Ectodermal cell (in vitro differentiated cells): Measurements from ENCODE around the gene TMIGD1.
"Not testable (repeated sequence)": the region's sequence is repeated elsewhere in the genome, so short reads cannot be mapped to it uniquely, and the experiment has no call there.

ENCODE experiments used
- H3K27ac ChIP-seq: 2 replicates; pipeline ENCODE4 v1.7.0; 2013; ENCODE audit warnings: mild to moderate bottlenecking, low read depth, low read length; ENCODE audit not compliant: insufficient read depth, poor library complexity, severe bottlenecking
- H3K27me3 ChIP-seq: 2 replicates; pipeline ENCODE4 v1.7.0; 2013; ENCODE audit warnings: mild to moderate bottlenecking, low read length; ENCODE audit not compliant: insufficient read depth, control insufficient read depth, poor library complexity, severe bottlenecking
- H3K36me3 ChIP-seq: one replicate; pipeline ENCODE4 v1.7.0; 2013; ENCODE audit warnings: low read length; ENCODE audit not compliant: control insufficient read depth, insufficient read depth
- H3K4me1 ChIP-seq: one replicate; pipeline ENCODE4 v1.7.0; 2013; ENCODE audit warnings: low read length; ENCODE audit not compliant: control insufficient read depth, insufficient read depth
- H3K4me3 ChIP-seq: 2 replicates; pipeline ENCODE4 v1.7.0; 2013; ENCODE audit warnings: low read depth, low read length, control low read depth; ENCODE audit not compliant: insufficient read depth
- H3K9me3 ChIP-seq: 2 replicates; pipeline ENCODE4 v1.7.0; 2013; ENCODE audit warnings: mild to moderate bottlenecking, low read length, moderate library complexity; ENCODE audit not compliant: control insufficient read depth
- WGBS, 2 experiments: methylation state at CpG; one replicate each; pipeline ENCODE4 v1.1.7; 2013; ENCODE audit warnings: missing lambda C conversion rate in 2 of 2; 5-methylcytosine and 5-hydroxymethylcytosine counted together

TMIGD1 gene

DNA sequence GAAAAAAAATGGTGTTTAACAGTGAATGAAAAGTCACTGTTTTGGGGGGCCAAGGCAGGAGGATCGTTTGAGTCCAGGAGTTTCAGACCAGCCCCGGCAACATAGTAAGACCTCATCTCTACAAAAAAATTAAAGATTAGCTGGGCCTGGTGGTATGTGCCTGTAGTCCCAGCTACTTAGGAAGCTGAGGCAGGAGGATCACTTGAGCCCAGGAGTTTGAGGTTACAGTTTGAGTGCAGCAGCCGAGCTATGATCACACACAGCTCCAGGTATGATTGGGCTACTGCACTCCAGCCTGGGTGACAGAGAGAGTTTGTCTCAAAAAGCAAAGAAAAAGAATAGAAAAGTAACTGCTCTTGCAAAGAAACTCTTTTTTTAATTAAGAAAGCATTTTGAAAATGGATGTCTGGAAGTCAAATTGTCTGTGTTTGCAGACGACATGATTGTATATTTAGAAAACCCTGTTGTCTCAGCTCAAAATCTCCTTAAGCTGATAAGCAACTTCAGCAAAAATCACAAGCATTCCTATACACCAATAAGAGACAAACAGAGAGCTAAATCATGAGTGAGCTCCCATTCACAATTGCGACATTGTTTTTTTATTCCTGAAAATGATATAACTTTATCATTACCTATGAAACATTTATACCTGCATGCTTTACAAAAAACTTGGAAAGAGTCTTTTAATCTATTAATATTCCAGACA lies 24.4 kb upstream of the TMIGD1 start:
- no peaks in the 10 kb centered on the region for H3K4me1 ChIP-seq
- H3K9me3 ChIP-seq, result no peaks in the 10 kb centered on the region
- no peaks in the 10 kb centered on the region for H3K36me3 ChIP-seq
- H3K27ac ChIP-seq, result no peak overlapping the region
- H3K4me3 ChIP-seq, result no peak overlapping the region
- 86 to 93% methylated on average over 5 of the region's 5 CpGs for WGBS, 2 experiments
- no peaks in the 10 kb centered on the region for H3K27me3 ChIP-seq

DNA sequence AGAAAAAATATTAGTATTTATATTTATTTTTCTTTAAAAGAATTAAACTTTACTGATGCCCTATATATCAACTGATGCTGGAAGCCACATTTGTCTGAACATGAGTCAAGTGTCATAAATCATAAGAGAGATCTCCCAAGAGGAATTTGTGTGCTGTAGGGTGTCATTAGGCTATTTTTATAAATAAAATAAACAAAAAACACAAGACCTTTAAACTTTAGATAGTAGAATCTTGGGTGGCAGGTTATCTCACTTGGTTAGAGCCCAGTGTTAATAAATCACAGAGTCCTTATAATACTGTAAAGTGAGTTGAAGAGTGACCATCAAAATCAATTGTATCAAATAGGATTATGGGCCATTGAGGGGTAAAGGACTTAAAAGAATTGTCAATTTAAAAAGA lies 23.6 kb upstream of the TMIGD1 start:
- Histone ChIP-seq H3K27ac (no peak overlapping the region), H3K9me3 (no peaks in the 10 kb centered on the region), H3K4me3 (no peak overlapping the region), H3K27me3 (no peaks in the 10 kb centered on the region), H3K36me3 (no peaks in the 10 kb centered on the region), H3K4me1 (no peaks in the 10 kb centered on the region)

- H3K27ac ChIP-seq, result no peak overlapping the region
- no peak overlapping the region for H3K4me3 ChIP-seq
- H3K4me1 ChIP-seq, result no peaks in the 10 kb centered on the region
- no peaks in the 10 kb centered on the region for H3K36me3 ChIP-seq
- no peaks in the 10 kb centered on the region for H3K9me3 ChIP-seq
- no peaks in the 10 kb centered on the region for H3K27me3 ChIP-seq
Measured at GRCh38 chr17:30354701-30355100, 20.8 kb upstream of the TMIGD1 start.

- WGBS, 2 experiments, result 72 to 100% methylated on average over 2 of the region's 2 CpGs
- Histone ChIP-seq H3K4me3 (no peak overlapping the region), H3K4me1 (no peaks in the 10 kb centered on the region)
Measured at GRCh38 chr17:30352240-30352814, 18.5 kb upstream of the TMIGD1 start.

DNA sequence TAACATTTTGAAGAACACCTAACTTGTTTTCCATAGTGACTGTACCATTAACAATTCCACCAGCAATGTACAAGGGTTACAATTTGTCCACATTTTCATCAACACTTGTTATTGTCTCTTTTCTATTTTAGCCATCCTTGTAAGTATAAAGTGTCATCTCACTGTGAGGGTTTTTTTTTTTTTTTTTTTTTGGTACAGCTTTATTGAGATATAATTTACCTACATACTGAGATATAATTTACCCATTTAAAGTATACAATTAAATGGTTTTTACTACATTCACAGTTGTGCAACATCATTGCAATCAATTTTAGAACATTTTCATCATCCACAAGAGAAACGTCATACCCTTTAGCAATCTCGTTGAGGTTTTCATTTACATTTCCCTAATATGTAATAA lies 17.9 kb upstream of the TMIGD1 start:
- Histone ChIP-seq H3K9me3 (no peaks in the 10 kb centered on the region), H3K27ac (no peak overlapping the region), H3K27me3 (no peaks in the 10 kb centered on the region), H3K4me3 (no peak overlapping the region), H3K4me1 (no peaks in the 10 kb centered on the region), H3K36me3 (no peaks in the 10 kb centered on the region)
- WGBS, 2 experiments, result 92 to 96% methylated on average over 2 of the region's 2 CpGs

More at GRCh38 chr17:30352240-30352814, 18.5 kb upstream of the TMIGD1 start:
- Histone ChIP-seq H3K36me3 (no peaks in the 10 kb centered on the region), H3K27ac (no peak overlapping the region), H3K9me3 (no peaks in the 10 kb centered on the region), H3K27me3 (no peaks in the 10 kb centered on the region)

- not testable (repeated sequence) for H3K27me3 ChIP-seq, H3K27ac ChIP-seq, H3K9me3 ChIP-seq, H3K4me3 ChIP-seq, H3K36me3 ChIP-seq, H3K4me1 ChIP-seq
- 90 to 98% methylated on average over 3 to 4 of the region's 4 CpGs for WGBS, 2 experiments
Measured at GRCh38 chr17:30351263-30351662, 17.4 kb upstream of the TMIGD1 start.

DNA sequence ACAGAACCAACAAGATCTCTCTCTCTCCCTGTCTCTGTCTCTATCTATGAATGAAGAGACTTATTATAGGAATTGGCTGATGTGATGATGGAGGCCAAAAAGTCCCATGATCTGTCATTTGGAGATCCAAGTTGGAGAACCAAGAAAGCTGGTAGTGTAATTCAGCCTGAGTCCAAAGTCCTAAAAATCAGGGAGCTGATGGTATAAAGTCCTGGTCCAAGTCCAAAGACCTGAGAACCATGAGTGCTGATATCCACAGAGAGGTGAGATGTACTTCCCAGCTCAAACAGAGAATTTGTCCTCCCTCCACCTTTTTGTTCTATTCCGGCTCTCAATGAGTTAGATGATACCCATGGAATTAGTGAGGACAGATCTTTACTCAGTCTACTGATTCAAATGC lies 15.4 kb upstream of the TMIGD1 start:
- 94 to 98% methylated on average over 1 of the region's 1 CpG for WGBS, 2 experiments

GRCh38 chr17:30347488-30347887 lies 13.6 kb upstream of the TMIGD1 start:
- H3K4me1 ChIP-seq, result no peaks in the 10 kb centered on the region
- 86 to 89% methylated on average over 4 of the region's 4 CpGs for WGBS, 2 experiments
- H3K36me3 ChIP-seq, result no peaks in the 10 kb centered on the region
- no peaks in the 10 kb centered on the region for H3K27me3 ChIP-seq
- no peak overlapping the region for H3K4me3 ChIP-seq
- H3K9me3 ChIP-seq, result no peaks in the 10 kb centered on the region
- H3K27ac ChIP-seq, result no peak overlapping the region

More for the DNA sequence above, 15.4 kb upstream of the TMIGD1 start:
- Histone ChIP-seq H3K36me3 (no peaks in the 10 kb centered on the region), H3K4me3 (no peak overlapping the region), H3K27ac (no peak overlapping the region), H3K4me1 (no peaks in the 10 kb centered on the region), H3K9me3 (no peaks in the 10 kb centered on the region), H3K27me3 (no peaks in the 10 kb centered on the region)

- Histone ChIP-seq H3K9me3 (no peaks in the 10 kb centered on the region), H3K4me3 (no peak overlapping the region), H3K27me3 (no peaks in the 10 kb centered on the region), H3K36me3 (no peaks in the 10 kb centered on the region), H3K27ac (no peak overlapping the region), H3K4me1 (no peaks in the 10 kb centered on the region)
- 91 to 97% methylated on average over 3 of the region's 3 CpGs for WGBS, 2 experiments
Measured at GRCh38 chr17:30346221-30346795, 12.5 kb upstream of the TMIGD1 start.

DNA sequence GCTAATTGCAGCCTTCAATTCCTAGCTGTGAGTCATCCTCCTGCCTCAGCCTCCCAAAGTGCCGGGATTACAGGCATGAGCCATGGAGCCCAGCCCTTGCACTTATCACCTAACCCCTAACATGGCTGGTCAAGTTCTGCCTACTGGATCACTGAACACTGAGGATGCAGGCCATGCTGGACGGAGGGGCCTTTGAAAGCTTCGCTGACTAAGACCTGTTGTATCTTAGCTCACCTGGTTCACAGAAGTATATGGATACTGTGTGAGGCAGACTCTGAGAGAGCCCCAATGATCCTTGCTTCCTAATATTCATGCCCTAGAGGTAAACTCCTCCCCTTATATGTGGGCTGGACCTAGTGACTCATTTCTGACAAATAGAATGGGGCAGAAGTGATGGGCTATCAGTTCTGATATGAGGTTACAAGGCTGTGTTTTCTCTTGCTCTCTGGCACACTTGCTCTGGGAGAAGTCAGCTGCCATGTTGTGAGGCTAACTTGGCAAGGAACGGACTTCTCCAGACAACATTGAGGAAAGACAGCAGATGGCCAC lies 11.7 kb upstream of the TMIGD1 start:
- WGBS, 2 experiments, result 90 to 91% methylated on average over 4 of the region's 4 CpGs
- H3K27ac ChIP-seq, result no peak overlapping the region
- no peaks in the 10 kb centered on the region for H3K36me3 ChIP-seq
- H3K9me3 ChIP-seq, result no peaks in the 10 kb centered on the region
- H3K27me3 ChIP-seq, result no peaks in the 10 kb centered on the region
- no peaks in the 10 kb centered on the region for H3K4me1 ChIP-seq
- no peak overlapping the region for H3K4me3 ChIP-seq
